ENCODE results near the gene P2RX6. TPM values are rescaled to one million over a fixed set of nuclear protein-coding genes. Genes with fewer than 3 reads are reported as not detected.
"Not testable (repeated sequence)": the region's sequence is repeated elsewhere in the genome, so short reads cannot be mapped to it uniquely, and the experiment has no call there.

P2RX6 gene
- total RNA-seq, 4 donors from 2014 or later: 0.76 to 1.5 (median 1.2) TPM; not detected in 1

DNA sequence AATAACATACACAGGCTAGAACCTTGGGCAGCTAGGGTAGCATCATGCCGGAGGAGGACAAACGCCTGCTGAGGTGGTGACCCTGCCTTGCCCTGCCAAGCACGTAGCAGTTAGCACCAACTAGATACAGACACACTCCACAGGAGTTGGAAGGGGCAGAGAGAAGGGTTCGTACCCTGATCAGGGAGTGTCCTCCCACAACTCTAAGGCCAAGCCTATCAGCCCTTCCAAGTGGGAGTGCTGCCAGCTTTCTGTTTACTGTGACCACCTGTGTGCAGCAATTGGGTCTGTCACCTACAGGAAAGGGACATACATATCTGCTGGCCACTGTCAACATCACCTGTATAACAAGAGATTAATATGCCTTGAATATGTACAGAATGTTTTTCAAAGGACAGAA lies 11.2 kb upstream of the P2RX6 start:
- intact Hi-C loops (cut with DNase I; ENCODE audit: low total_unique reads): no loop called here

GRCh38 chr22:21009208-21009607 lies 5.8 kb upstream of the P2RX6 start:
- H3K4me3 ChIP-seq; H3K36me3 ChIP-seq; H3K4me1 ChIP-seq; H3K27ac ChIP-seq; intact Hi-C loops (cut with DNase I; ENCODE audit: low total_unique reads); H3K27me3 ChIP-seq; DNase-seq; H3K9me3 ChIP-seq: not testable (repeated sequence)

More for the DNA sequence above, 11.2 kb upstream of the P2RX6 start:
- Histone ChIP-seq H3K9me3 (no peaks in the 10 kb centered on the region), H3K36me3 (no peaks in the 10 kb centered on the region), H3K4me1 (peaks cover 7 to 13% of the 10 kb centered on the region in 2 donors), H3K4me3 (no peak overlapping the region), H3K27ac (peak overlapping the region in 1 of 2 donors; percentile 94), H3K27me3 (no peaks in the 10 kb centered on the region)
- DNase-seq: no peak
- TF ChIP-seq, protein P1, sequence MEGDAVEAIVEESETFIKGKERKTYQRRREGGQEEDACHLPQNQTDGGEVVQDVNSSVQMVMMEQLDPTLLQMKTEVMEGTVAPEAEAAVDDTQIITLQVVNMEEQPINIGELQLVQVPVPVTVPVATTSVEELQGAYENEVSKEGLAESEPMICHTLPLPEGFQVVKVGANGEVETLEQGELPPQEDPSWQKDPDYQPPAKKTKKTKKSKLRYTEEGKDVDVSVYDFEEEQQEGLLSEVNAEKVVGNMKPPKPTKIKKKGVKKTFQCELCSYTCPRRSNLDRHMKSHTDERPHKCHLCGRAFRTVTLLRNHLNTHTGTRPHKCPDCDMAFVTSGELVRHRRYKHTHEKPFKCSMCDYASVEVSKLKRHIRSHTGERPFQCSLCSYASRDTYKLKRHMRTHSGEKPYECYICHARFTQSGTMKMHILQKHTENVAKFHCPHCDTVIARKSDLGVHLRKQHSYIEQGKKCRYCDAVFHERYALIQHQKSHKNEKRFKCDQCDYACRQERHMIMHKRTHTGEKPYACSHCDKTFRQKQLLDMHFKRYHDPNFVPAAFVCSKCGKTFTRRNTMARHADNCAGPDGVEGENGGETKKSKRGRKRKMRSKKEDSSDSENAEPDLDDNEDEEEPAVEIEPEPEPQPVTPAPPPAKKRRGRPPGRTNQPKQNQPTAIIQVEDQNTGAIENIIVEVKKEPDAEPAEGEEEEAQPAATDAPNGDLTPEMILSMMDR (IDR thresholded peaks at IDR 0.05): no peak
- TF ChIP-seq POLR2A (IDR thresholded peaks at IDR 0.05): no peak

DNA sequence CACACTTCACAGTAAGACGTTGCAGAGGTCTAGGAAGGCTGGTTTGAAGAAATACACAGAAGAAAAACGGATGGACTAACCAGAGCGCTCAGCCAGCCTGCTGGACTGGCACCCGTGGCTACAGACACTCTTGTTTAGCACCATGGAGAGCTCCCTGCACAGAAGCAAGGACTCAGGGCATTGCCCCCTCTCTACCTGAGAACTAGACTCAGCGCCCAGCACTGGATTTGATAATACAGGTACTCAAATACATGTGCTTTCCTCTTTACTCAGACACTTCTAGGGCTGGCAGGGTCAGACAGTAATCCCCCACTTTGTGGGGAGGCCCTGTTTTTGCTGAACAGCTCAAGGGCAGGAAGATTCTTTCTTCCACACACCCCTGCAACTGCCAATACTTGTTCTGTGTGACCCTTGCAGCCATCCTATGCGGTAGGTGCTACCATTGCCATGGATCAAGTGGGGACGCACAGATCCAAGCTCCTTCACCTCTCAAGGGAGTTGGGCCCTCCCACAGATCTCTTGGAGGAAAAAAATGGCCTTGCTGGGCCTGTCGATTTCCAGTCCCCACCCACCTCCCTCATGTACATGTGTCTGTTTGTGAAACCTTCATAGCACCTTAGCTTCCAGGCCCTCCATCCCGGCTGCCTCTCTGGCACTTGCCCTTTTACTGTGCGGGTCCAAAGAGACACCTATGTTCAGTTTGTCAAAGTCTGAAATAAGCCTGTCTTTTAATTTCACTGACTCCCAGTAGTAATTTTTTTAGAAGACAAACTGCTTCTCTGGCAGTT lies 5.1 kb upstream of the P2RX6 start:
- DNase-seq: no peak
- intact Hi-C loops (cut with DNase I; ENCODE audit: low total_unique reads): no loop called here

GRCh38 chr22:21010426-21011113 lies 4.4 kb upstream of the P2RX6 start:
- no peak for DNase-seq
- Histone ChIP-seq H3K9me3 (no peaks in the 10 kb centered on the region), H3K4me3 (no peak overlapping the region), H3K27ac (no peak overlapping the region), H3K36me3 (no peaks in the 10 kb centered on the region), H3K27me3 (no peaks in the 10 kb centered on the region), H3K4me1 (peaks cover 4 to 11% of the 10 kb centered on the region in 2 donors)
- intact Hi-C loops (cut with DNase I; ENCODE audit: low total_unique reads): no loop called here
- TF ChIP-seq, protein P1 (IDR thresholded peaks at IDR 0.05): no peak
- TF ChIP-seq POLR2A (IDR thresholded peaks at IDR 0.05): no peak

More for the DNA sequence above, 5.1 kb upstream of the P2RX6 start:
- Histone ChIP-seq H3K27me3 (no peaks in the 10 kb centered on the region), H3K4me1 (peaks cover 3 to 6% of the 10 kb centered on the region in 2 donors), H3K36me3 (no peaks in the 10 kb centered on the region), H3K4me3 (no peak overlapping the region), H3K9me3 (no peaks in the 10 kb centered on the region), H3K27ac (no peak overlapping the region)
- TF ChIP-seq, protein P1 (IDR thresholded peaks at IDR 0.05): no peak
- TF ChIP-seq POLR2A (IDR thresholded peaks at IDR 0.05): no peak

DNA sequence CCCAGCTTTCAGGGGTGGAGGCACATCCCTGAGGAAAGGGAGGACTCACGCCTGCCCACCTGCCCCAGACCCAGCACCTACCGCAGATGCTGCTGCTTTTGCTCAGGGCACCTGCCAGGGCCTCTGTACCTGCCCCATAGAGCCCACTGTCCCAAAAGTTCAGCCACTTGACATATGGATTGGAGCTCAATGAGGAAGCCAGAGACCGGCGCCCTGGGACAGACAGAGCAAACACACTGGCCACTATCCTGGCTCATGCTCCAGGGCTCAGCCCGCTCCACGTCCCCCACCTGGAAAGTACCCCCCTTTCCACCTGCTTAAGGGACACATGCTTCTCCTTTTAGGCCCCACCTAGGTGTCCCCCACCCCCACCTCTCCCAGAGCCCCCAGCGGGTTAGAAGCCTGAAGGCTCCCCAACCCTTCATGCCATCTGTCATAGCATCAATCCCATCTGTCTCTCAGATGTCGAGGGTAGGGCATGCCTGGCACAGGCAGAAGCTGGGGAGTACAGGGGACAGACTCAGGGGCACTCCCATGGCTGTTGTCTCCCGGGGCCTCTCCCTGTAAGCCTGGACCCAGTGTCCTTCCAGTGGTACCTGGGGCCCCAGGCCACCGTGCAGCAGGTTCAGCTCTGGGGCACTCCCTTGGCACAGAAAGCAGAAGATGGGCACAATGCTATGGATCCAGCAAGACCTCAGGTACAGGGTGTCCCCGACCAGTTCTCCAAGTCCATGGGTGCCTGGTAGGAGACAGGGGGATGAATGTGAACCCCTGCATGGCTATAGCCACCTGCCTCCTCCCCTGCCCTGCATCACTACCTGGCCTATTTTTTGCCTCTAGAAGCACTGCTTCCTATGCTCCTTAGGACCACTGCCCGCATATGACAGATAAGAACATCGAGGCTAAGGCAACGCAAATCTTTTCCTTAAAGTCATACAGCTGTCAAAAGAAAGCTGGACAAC lies 2.2 kb upstream of the P2RX6 start:
- intact Hi-C loops (cut with DNase I; ENCODE audit: low total_unique reads): no loop called here
- DNase-seq: no peak
- Histone ChIP-seq H3K27me3 (no peaks in the 10 kb centered on the region), H3K27ac (no peak overlapping the region), H3K9me3 (no peaks in the 10 kb centered on the region), H3K4me3 (no peak overlapping the region), H3K36me3 (no peaks in the 10 kb centered on the region), H3K4me1 (peaks cover 4 to 11% of the 10 kb centered on the region in 2 donors)
- no peak for TF ChIP-seq POLR2A (IDR thresholded peaks at IDR 0.05)
- TF ChIP-seq, protein P1 (IDR thresholded peaks at IDR 0.05): no peak

Measured in uterus (tissue), 4 donors.